H9 (cell line): ENCODE data around the gene MBD2. TPM values are rescaled to one million over a fixed set of nuclear protein-coding genes. Genes with fewer than 3 reads are reported as not detected.
A peak's percentile ranks its signal among the peaks of the same experiment; 100 is the strongest.

ENCODE experiments used
- DNase-seq: peaks from one replicate; pipeline ENCODE4 v3.0.0-alpha.2; 2017
- H2AFZ ChIP-seq: one replicate; pipeline ENCODE4 v1.6.1; 2013; ENCODE audit warnings: mild to moderate bottlenecking, low read length, control low read depth, moderate library complexity
- H2AK5ac ChIP-seq: 2 replicates; pipeline ENCODE4 v1.6.1; 2013; ENCODE audit warnings: low read length, control low read depth, mixed read lengths; ENCODE audit not compliant: insufficient read length
- H2BK120ac ChIP-seq: one replicate; pipeline ENCODE4 v1.6.1; 2013; ENCODE audit warnings: low read depth, mild to moderate bottlenecking, low read length, control low read depth, inconsistent platforms; ENCODE audit not compliant: poor library complexity, severe bottlenecking
- H2BK12ac ChIP-seq: 2 replicates; pipeline ENCODE4 v1.6.1; 2013; ENCODE audit warnings: low read length, control low read depth, mixed read lengths, low read depth; ENCODE audit not compliant: insufficient read length
- H2BK15ac ChIP-seq: 2 replicates; pipeline ENCODE4 v1.6.1; 2013; ENCODE audit warnings: low read depth, low read length, control low read depth
- H2BK20ac ChIP-seq: one replicate; pipeline ENCODE4 v1.6.1; 2013; ENCODE audit warnings: low read depth, mild to moderate bottlenecking, low read length, control low read depth, inconsistent platforms; ENCODE audit not compliant: poor library complexity, severe bottlenecking
- H2BK5ac ChIP-seq: 2 replicates; pipeline ENCODE4 v1.6.1; 2013; ENCODE audit warnings: low read length, control low read depth, mixed read lengths; ENCODE audit not compliant: insufficient read length
- H3K14ac ChIP-seq: 2 replicates; pipeline ENCODE4 v1.6.1; 2013; ENCODE audit warnings: low read length, control low read depth; ENCODE audit not compliant: insufficient read depth
- H3K18ac ChIP-seq: 2 replicates; pipeline ENCODE4 v1.6.1; 2013; ENCODE audit warnings: low read depth, mild to moderate bottlenecking, mixed read lengths, low read length, control low read depth; ENCODE audit not compliant: insufficient read length
- H3K23ac ChIP-seq: 2 replicates; pipeline ENCODE4 v1.6.1; 2013; ENCODE audit warnings: low read length, control low read depth, mixed read lengths, low read depth; ENCODE audit not compliant: insufficient read length
- H3K23me2 ChIP-seq: 2 replicates; pipeline ENCODE4 v1.6.1; 2013; ENCODE audit warnings: low read depth, mild to moderate bottlenecking, mixed read lengths, low read length, control low read depth; ENCODE audit not compliant: insufficient read length, poor library complexity, severe bottlenecking
- H3K27ac ChIP-seq: 2 replicates; pipeline ENCODE4 v1.5.1; 2013; ENCODE audit warnings: low read length, control low read depth, mixed read lengths, low read depth; ENCODE audit not compliant: insufficient read length
- H3K27me3 ChIP-seq: 2 replicates; pipeline ENCODE4 v1.6.1; 2013; ENCODE audit warnings: low read length, control low read depth, inconsistent platforms; ENCODE audit not compliant: insufficient read depth
- H3K4ac ChIP-seq: 2 replicates; pipeline ENCODE4 v1.6.1; 2013; ENCODE audit warnings: low read depth, mild to moderate bottlenecking, control low read depth, inconsistent platforms, low read length, moderate library complexity
- H3K4me1 ChIP-seq: 2 replicates; pipeline ENCODE4 v1.6.1; 2013; ENCODE audit warnings: low read length, control low read depth, inconsistent platforms; ENCODE audit not compliant: insufficient read depth
- H3K4me2 ChIP-seq: 2 replicates; pipeline ENCODE4 v1.6.1; 2013; ENCODE audit warnings: low read length, control low read depth, mixed read lengths; ENCODE audit not compliant: insufficient read length, insufficient read depth
- H3K56ac ChIP-seq: 2 replicates; pipeline ENCODE4 v1.6.1; 2013; ENCODE audit warnings: low read depth, mild to moderate bottlenecking, mixed read lengths, low read length, control low read depth; ENCODE audit not compliant: insufficient read length
- H3K79me1 ChIP-seq: 2 replicates; pipeline ENCODE4 v1.6.1; 2013; ENCODE audit warnings: low read depth, mild to moderate bottlenecking, moderate library complexity, low read length, control low read depth, inconsistent platforms; ENCODE audit not compliant: insufficient read depth, poor library complexity, severe bottlenecking
- H3K79me2 ChIP-seq: 2 replicates; pipeline ENCODE4 v1.6.1; 2013; ENCODE audit warnings: low read length, control low read depth, inconsistent platforms; ENCODE audit not compliant: insufficient read depth
- H3K9ac ChIP-seq: 2 replicates; pipeline ENCODE4 v1.6.1; 2013; ENCODE audit warnings: low read length, control low read depth, mixed read lengths; ENCODE audit not compliant: insufficient read length; ENCODE audit errors: extremely low read depth
- H3K9me3 ChIP-seq: one replicate; pipeline ENCODE4 v1.6.1; 2013; ENCODE audit warnings: low read depth, low read length, inconsistent platforms; ENCODE audit not compliant: control insufficient read depth
- H3T11ph ChIP-seq: one replicate; pipeline ENCODE4 v1.6.1; 2013; ENCODE audit warnings: mild to moderate bottlenecking, low read length, control low read depth, inconsistent platforms
- H4K20me1 ChIP-seq: one replicate; pipeline ENCODE4 v1.6.1; 2013; ENCODE audit not compliant: control insufficient read depth, insufficient read length, insufficient read depth
- H4K5ac ChIP-seq: 2 replicates; pipeline ENCODE4 v1.6.1; 2013; ENCODE audit warnings: low read depth, mild to moderate bottlenecking, mixed read lengths, low read length, control low read depth; ENCODE audit not compliant: insufficient read length
- H4K8ac ChIP-seq: replicated peaks from 2 replicates; pipeline ENCODE4 v1.6.1; 2013; ENCODE audit warnings: low read length, control low read depth, mixed read lengths, low read depth; ENCODE audit not compliant: insufficient read length
- H4K91ac ChIP-seq: 2 replicates; pipeline ENCODE4 v1.6.1; 2013; ENCODE audit warnings: low read depth, mild to moderate bottlenecking, moderate library complexity, mixed read lengths, low read length, control low read depth; ENCODE audit not compliant: insufficient read length
- H3K27ac Mint-ChIP-seq, 3 experiments: 2 replicates in 2 of 3; 3 replicates in 1 of 3; pipeline ENCODE4 v1.8.0; 2020 to 2021; ENCODE audit warnings: mixed read lengths in 3 of 3, mild to moderate bottlenecking in 1 of 3, moderate library complexity in 1 of 3
- H3K27me3 Mint-ChIP-seq: 2 replicates; pipeline ENCODE4 v1.8.0; 2021; ENCODE audit warnings: low read depth, mild to moderate bottlenecking, moderate library complexity, mixed read lengths
- H3K36me3 Mint-ChIP-seq, 3 experiments: 2 replicates in 2 of 3; 3 replicates in 1 of 3; pipeline ENCODE4 v1.8.0; 2020 to 2021; ENCODE audit warnings: low read depth in 3 of 3, mixed read lengths in 3 of 3; ENCODE audit not compliant: insufficient read depth in 1 of 3
- H3K4me1 Mint-ChIP-seq, 2 experiments: 2 replicates each; pipeline ENCODE4 v1.8.0; 2020; ENCODE audit warnings: mixed read lengths in 2 of 2
- H3K4me3 Mint-ChIP-seq, 2 experiments: 2 replicates in 1 of 2; 3 replicates in 1 of 2; pipeline ENCODE4 v1.8.0; 2020 to 2021; ENCODE audit warnings: mild to moderate bottlenecking in 2 of 2, mixed read lengths in 2 of 2, moderate library complexity in 1 of 2
- H3K9me3 Mint-ChIP-seq, 2 experiments: 2 replicates in 1 of 2; 3 replicates in 1 of 2; pipeline ENCODE4 v1.8.0; 2020; ENCODE audit warnings: mild to moderate bottlenecking in 2 of 2, mixed read lengths in 2 of 2, moderate library complexity in 1 of 2
- CTCF ChIP-seq: fragments of 200-600 bp; sonication (generic); conservative IDR thresholded peaks from 3 replicates; pipeline ENCODE4 v1.8.0; 2021; ENCODE audit warnings: antibody characterized with exemption, mild to moderate bottlenecking
- WGBS: extraction: QIAGEN DNeasy Blood & Tissue Kit; methylation state at CpG from one replicate; pipeline ENCODE4 v1.1.7; 2013; ENCODE audit warnings: missing lambda C conversion rate, low lambda C conversion rate, mixed read lengths; ENCODE audit not compliant: insufficient read length; ENCODE audit errors: extremely low coverage; 5-methylcytosine and 5-hydroxymethylcytosine counted together
- total RNA-seq: library from RNA; stranded (reverse); gene quantifications from 2 replicates; pipeline ENCODE4 v1.2.1, GENCODE V29; 2021

The MBD2 gene
- total RNA-seq, 1 experiment from 2014 or later, result 34.0 TPM

GRCh38 chr18:54206447-54206846 lies 18.0 kb downstream of the MBD2 start:
- Histone ChIP-seq H2AK5ac (no peak overlapping the region), H3T11ph (no peak overlapping the region), H4K5ac (no peak overlapping the region), H3K27ac (no peak overlapping the region), H3K14ac (no peak overlapping the region), H3K4ac (no peak overlapping the region), H3K56ac (no peak overlapping the region), H3K4me2 (no peak overlapping the region), H2AFZ (no peak overlapping the region), H3K23ac (no peak overlapping the region), H4K8ac (no peak overlapping the region), H3K9ac (no peak overlapping the region), H2BK12ac (no peak overlapping the region), H4K20me1 (no peaks in the 10 kb centered on the region), H4K91ac (no peak overlapping the region), H3K79me1 (peaks cover 13% of the 10 kb centered on the region), H3K4me1 (peaks cover 3% of the 10 kb centered on the region; the same call in 1 of the 2 replicates), H3K27me3 (no peaks in the 10 kb centered on the region), H3K23me2 (no peaks in the 10 kb centered on the region), H2BK15ac (no peak overlapping the region), H2BK5ac (no peak overlapping the region), H2BK120ac (no peak overlapping the region), H3K9me3 (no peaks in the 10 kb centered on the region), H3K79me2 (peaks cover 12% of the 10 kb centered on the region; the same call in 1 of the 2 replicates), H3K18ac (no peak overlapping the region), H2BK20ac (no peak overlapping the region)
- no CpG with 5 or more reads among the region's 2 CpGs for WGBS
- H3K36me3 Mint-ChIP-seq, result peaks cover 16 to 29% (median 27%) of the 10 kb centered on the region in 3 experiments
- peaks cover 11 to 20% of the 10 kb centered on the region in 2 experiments for H3K4me1 Mint-ChIP-seq
- H3K27me3 Mint-ChIP-seq, result no peaks in the 10 kb centered on the region
- DNase-seq, result no peak
- no peaks in the 10 kb centered on the region for H3K9me3 Mint-ChIP-seq
- H3K27ac Mint-ChIP-seq, result peak overlapping the region in 1 of 3 experiments; percentile 38; a peak in 3 of 7 replicates
- H3K4me3 Mint-ChIP-seq, result no peak overlapping the region
- TF ChIP-seq CTCF, result no peak
